DOHH2 (cell line): ENCODE measurements around the gene FADS6.

ENCODE experiments used
- H3F3A ChIP-seq: fragments of 200-600 bp; sonication (generic), shearing (Covaris generic); 2 replicates; pipeline ENCODE4 v1.6.0; 2016; ENCODE audit warnings: antibody characterized with exemption, mild to moderate bottlenecking; ENCODE audit not compliant: control insufficient read depth, insufficient read depth
- H3K27ac ChIP-seq: fragments of 200-600 bp; sonication (generic); 2 replicates; pipeline ENCODE4 v1.5.1; 2014; ENCODE audit warnings: low read depth, mild to moderate bottlenecking, low read length, moderate library complexity
- H3K27me3 ChIP-seq: fragments of 200-600 bp; sonication (generic); 2 replicates; pipeline ENCODE4 v1.6.1; 2014; ENCODE audit warnings: mild to moderate bottlenecking, low read length, mixed read lengths; ENCODE audit not compliant: control insufficient read depth
- H3K36me3 ChIP-seq: fragments of 200-600 bp; sonication (generic); 2 replicates; pipeline ENCODE4 v1.6.1; 2014; ENCODE audit warnings: mild to moderate bottlenecking, low read length, moderate library complexity, mixed read lengths; ENCODE audit not compliant: control insufficient read depth
- H3K4me1 ChIP-seq: fragments of 200-600 bp; sonication (generic); 2 replicates; pipeline ENCODE4 v1.6.1; 2014; ENCODE audit warnings: mild to moderate bottlenecking, low read length, mixed read lengths; ENCODE audit not compliant: control insufficient read depth
- H3K4me2 ChIP-seq: fragments of 200-600 bp; sonication (generic); 2 replicates; pipeline ENCODE4 v1.6.0; 2014; ENCODE audit warnings: mild to moderate bottlenecking, low read length, moderate library complexity
- H3K4me3 ChIP-seq: fragments of 200-600 bp; sonication (generic); 2 replicates; pipeline ENCODE4 v1.5.1; 2014; ENCODE audit warnings: mild to moderate bottlenecking, low read length, mixed read lengths
- H3K79me2 ChIP-seq: fragments of 200-600 bp; sonication (generic); 2 replicates; pipeline ENCODE4 v1.6.1; 2014; ENCODE audit warnings: mild to moderate bottlenecking, low read length, mixed read lengths; ENCODE audit not compliant: control insufficient read depth
- H3K9me2 ChIP-seq: fragments of 200-600 bp; sonication (generic); replicated peaks from 2 replicates; pipeline ENCODE4 v1.6.1; 2014; ENCODE audit warnings: mild to moderate bottlenecking, low read length, mixed read lengths; ENCODE audit not compliant: control insufficient read depth
- H3K9me3 ChIP-seq: fragments of 200-600 bp; sonication (generic); 2 replicates; pipeline ENCODE4 v1.6.1; 2014; ENCODE audit warnings: antibody characterized with exemption, low read length, mixed read lengths; ENCODE audit not compliant: control insufficient read depth, insufficient read depth
- H4K20me1 ChIP-seq: fragments of 200-600 bp; sonication (generic); 2 replicates; pipeline ENCODE4 v1.6.0; 2014; ENCODE audit warnings: low read depth, mild to moderate bottlenecking, antibody characterized with exemption, low read length, moderate library complexity; ENCODE audit not compliant: control insufficient read depth, insufficient read depth
- EZH2phosphoT487 ChIP-seq: fragments of 200-600 bp; sonication (generic); IDR thresholded peaks from 2 replicates; pipeline ENCODE4 v1.6.1; 2017; ENCODE audit warnings: borderline replicate concordance, mild to moderate bottlenecking, antibody characterized with exemption, low read length, moderate library complexity, mixed read lengths
- TF ChIP-seq, protein P1 (sequence below): fragments of 200-600 bp; sonication (generic); IDR thresholded peaks from one replicate; pipeline ENCODE4 v1.5.1; 2014; ENCODE audit warnings: antibody characterized with exemption, mild to moderate bottlenecking, low read depth, low read length; ENCODE audit not compliant: poor library complexity, severe bottlenecking

Gene FADS6

DNA sequence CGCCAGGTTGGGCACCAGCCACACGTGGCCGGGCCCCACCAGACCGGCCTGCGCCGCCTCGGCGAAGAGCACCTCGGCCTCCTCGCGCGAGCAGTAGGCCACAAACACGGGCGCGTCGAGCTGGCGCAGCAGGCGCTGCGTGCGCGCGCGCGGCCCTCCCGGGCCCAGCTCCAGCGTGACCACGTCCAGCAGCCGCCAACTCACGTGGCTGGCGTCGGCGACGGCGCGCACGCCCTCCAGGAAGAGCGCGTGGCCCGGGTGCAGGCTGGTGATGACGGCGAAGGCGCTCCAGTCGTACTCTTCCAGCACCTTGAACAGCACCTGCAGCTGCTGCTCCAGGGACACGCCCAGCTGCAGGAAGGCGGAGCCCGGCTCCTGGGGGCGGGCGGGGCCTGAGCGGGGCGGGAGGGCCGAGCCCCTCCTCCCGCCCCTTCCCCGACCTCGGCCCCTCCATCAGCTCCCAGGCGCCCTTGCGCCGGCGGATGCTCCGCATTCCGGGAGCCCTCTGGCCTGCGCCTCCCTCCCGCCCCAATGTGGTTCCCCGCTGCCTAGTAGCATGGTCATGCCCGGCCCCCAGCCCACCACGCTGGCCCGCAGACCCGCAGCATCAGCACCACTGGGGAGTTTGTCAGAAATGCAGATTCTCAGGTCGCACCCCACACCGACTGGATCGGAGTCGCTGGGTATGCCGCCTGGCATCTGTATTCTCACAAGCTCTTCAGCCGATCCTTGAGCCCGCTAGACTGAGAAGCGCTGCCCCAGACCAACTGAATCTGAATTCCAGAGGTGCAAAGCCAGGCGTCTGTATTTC is 41.0 kb downstream of the FADS6 start:
- Histone ChIP-seq H3K27ac (no peak overlapping the region), H3K9me3 (no peaks in the 10 kb centered on the region), H3K9me2 (no peaks in the 10 kb centered on the region), H3K36me3 (no peaks in the 10 kb centered on the region), H3K4me3 (no peak overlapping the region), H3K27me3 (peaks cover 22% of the 10 kb centered on the region), H3F3A (no peaks in the 10 kb centered on the region), H3K4me2 (no peak overlapping the region), H3K4me1 (no peaks in the 10 kb centered on the region), H3K79me2 (no peaks in the 10 kb centered on the region), H4K20me1 (no peaks in the 10 kb centered on the region; the same call in 1 of the 2 replicates)
- TF ChIP-seq, protein P1, sequence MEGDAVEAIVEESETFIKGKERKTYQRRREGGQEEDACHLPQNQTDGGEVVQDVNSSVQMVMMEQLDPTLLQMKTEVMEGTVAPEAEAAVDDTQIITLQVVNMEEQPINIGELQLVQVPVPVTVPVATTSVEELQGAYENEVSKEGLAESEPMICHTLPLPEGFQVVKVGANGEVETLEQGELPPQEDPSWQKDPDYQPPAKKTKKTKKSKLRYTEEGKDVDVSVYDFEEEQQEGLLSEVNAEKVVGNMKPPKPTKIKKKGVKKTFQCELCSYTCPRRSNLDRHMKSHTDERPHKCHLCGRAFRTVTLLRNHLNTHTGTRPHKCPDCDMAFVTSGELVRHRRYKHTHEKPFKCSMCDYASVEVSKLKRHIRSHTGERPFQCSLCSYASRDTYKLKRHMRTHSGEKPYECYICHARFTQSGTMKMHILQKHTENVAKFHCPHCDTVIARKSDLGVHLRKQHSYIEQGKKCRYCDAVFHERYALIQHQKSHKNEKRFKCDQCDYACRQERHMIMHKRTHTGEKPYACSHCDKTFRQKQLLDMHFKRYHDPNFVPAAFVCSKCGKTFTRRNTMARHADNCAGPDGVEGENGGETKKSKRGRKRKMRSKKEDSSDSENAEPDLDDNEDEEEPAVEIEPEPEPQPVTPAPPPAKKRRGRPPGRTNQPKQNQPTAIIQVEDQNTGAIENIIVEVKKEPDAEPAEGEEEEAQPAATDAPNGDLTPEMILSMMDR = no peak
- no peak for TF ChIP-seq EZH2phosphoT487

DNA sequence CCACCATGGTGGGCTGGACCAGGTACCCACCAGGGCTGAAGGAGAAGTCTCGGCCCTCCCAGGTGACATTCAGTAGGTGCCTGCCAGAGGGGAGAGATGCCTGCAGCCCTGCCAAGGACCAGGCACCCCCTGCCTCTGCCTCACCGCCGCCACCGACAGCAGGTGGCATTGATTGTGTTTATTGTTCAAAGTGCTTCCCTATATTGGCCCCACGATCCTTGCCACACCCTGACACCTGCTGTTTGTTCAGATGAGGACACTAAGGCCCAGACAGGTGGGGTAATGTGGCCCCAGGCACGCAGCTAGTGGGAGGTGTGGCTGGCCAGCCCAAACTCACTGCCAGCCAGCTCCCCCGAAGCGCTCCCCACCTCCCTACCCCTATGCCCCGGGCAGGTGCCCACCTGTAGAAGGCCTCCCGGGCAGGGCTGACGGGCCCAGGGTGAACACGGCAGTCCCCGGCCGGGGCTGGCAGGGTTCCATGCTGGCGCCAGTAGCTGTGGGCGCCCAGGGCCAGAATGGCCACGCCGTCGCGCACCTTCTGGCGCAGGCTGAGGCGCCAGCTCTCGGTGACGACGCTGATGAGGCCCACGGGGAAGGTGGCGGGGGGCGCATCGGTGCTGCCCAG is 41.7 kb downstream of the FADS6 start:
- Histone ChIP-seq H4K20me1 (no peaks in the 10 kb centered on the region; the same call in 1 of the 2 replicates), H3K9me2 (no peaks in the 10 kb centered on the region), H3K27ac (no peak overlapping the region), H3F3A (no peaks in the 10 kb centered on the region), H3K36me3 (no peaks in the 10 kb centered on the region), H3K79me2 (no peaks in the 10 kb centered on the region), H3K9me3 (no peaks in the 10 kb centered on the region), H3K4me2 (no peak overlapping the region), H3K27me3 (peaks cover 15% of the 10 kb centered on the region), H3K4me1 (no peaks in the 10 kb centered on the region), H3K4me3 (no peak overlapping the region)
- TF ChIP-seq EZH2phosphoT487 = no peak
- TF ChIP-seq, protein P1 = no peak

DNA sequence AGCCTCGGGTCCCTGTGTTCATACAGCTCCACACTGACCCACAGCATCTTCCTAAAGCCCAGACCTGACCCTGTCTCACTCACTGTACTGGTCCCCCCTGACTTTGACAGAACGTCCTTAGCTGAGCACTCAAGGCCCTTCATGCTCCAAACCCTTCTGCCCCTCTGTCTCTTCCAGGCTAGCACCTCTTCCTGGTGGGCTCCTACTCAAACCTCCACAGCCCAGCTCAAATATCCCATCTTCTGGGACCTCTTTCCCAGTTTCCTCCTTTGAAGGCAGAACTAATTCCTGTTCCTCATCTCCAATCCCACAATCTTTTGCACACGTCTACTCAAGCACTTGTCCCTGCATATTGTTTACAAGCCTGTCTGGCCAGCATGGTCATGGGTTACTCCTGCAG is 42.5 kb downstream of the FADS6 start:
- Histone ChIP-seq H3K9me3 (no peaks in the 10 kb centered on the region), H3K4me2 (no peak overlapping the region), H3K36me3 (no peaks in the 10 kb centered on the region), H3F3A (no peaks in the 10 kb centered on the region), H3K27ac (no peak overlapping the region), H3K27me3 (peaks cover 14% of the 10 kb centered on the region), H3K4me1 (no peaks in the 10 kb centered on the region), H3K9me2 (no peaks in the 10 kb centered on the region), H4K20me1 (no peaks in the 10 kb centered on the region; the same call in 1 of the 2 replicates), H3K4me3 (no peak overlapping the region), H3K79me2 (no peaks in the 10 kb centered on the region)
- TF ChIP-seq EZH2phosphoT487 = no peak
- TF ChIP-seq, protein P1 = no peak
